ENCODE measurements around the gene TOX3. TPM values are rescaled to one million over a fixed set of nuclear protein-coding genes. Genes with fewer than 3 reads are reported as not detected.

TOX3 gene
- total and polyA plus RNA-seq, 2 donors (not counting 1 experiment from before 2014, with no cell fraction given), result not detected

DNA sequence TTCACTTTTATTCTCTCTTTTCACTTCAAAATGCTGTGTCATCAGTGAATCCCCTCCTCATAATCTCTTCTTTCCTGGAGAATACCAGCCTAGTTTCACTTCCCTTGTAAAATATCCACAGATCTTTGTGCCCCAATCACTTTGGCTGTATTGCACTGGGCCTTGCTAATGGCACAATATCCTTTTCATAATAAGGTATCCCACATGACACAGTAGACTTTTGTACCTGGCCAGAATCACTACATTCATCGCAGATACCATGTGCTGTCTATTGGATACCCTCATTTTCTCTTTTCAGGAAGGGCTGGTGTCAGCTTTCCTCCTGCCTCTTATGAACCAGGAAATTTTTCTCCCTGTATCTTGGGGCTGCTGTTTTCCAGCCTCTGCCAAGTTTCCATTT, 25.7 kb upstream of the TOX3 start:
- H2AFZ ChIP-seq (ENCODE audit: insufficient read depth, low read depth, low read length, poor library complexity, severe bottlenecking), result no peak overlapping the region
- Mint-ChIP-seq H3K4me1 (no peaks in the 10 kb centered on the region), H3K27me3 (no peaks in the 10 kb centered on the region), H3K9me3 (ENCODE audit: insufficient read depth) (no peaks in the 10 kb centered on the region), H3K27ac (no peak overlapping the region), H3K4me3 (no peak overlapping the region)
- no peaks in the 10 kb centered on the region for H3K9me3 ChIP-seq (ENCODE audit: control extremely low read depth in 1 of 3, control insufficient read depth in 2 of 3, insufficient read depth in 1 of 3, low read length in 2 of 3)
- ATAC-seq (ENCODE audit: low read depth) (no peak), DNase-seq (no peak)
- no peaks in the 10 kb centered on the region for H4K20me1 ChIP-seq (ENCODE audit: control insufficient read depth, insufficient read depth, low read length, poor library complexity, severe bottlenecking)
- no peaks in the 10 kb centered on the region for H3K79me2 ChIP-seq (ENCODE audit: control insufficient read depth, insufficient read depth, low read length)
- ChIA-PET POLR2A (no interaction called here), CTCF (no interaction called here)
- no CpG with 5 or more reads among the region's 1 CpG for WGBS (ENCODE audit: insufficient coverage)
- H3K9ac ChIP-seq (ENCODE audit: low read length), result no peak overlapping the region
- intact Hi-C loops (cut with micrococcal nuclease), result no loop called here
- no peak overlapping the region for H3K4me3 ChIP-seq (ENCODE audit: control extremely low read depth in 1 of 5, extremely low read depth in 1 of 5, insufficient read depth in 1 of 5, low read depth in 2 of 5, low read length in 4 of 5)
- H3K36me3 ChIP-seq (replicated peaks in 1 of 2; ENCODE audit: control extremely low read depth in 1 of 2, control insufficient read depth in 1 of 2, extremely low read depth in 1 of 2, insufficient read depth in 2 of 2, low read length in 1 of 2), result no peaks in the 10 kb centered on the region
- no peaks in the 10 kb centered on the region for H3K27me3 ChIP-seq (replicated peaks in 1 of 4; ENCODE audit: control extremely low read depth in 1 of 4, control insufficient read depth in 3 of 4, insufficient read depth in 4 of 4, low read length in 3 of 4)
- no peak overlapping the region for H3K4me2 ChIP-seq (replicated peaks; ENCODE audit: low read depth, low read length, poor library complexity, severe bottlenecking)
- H3K4me1 ChIP-seq (ENCODE audit: control insufficient read depth in 2 of 2, insufficient read depth in 2 of 2, low read length in 2 of 2), result no peaks in the 10 kb centered on the region
- no peak overlapping the region for H3K27ac ChIP-seq (ENCODE audit: low read length in 2 of 2)
- TF ChIP-seq, protein P1, sequence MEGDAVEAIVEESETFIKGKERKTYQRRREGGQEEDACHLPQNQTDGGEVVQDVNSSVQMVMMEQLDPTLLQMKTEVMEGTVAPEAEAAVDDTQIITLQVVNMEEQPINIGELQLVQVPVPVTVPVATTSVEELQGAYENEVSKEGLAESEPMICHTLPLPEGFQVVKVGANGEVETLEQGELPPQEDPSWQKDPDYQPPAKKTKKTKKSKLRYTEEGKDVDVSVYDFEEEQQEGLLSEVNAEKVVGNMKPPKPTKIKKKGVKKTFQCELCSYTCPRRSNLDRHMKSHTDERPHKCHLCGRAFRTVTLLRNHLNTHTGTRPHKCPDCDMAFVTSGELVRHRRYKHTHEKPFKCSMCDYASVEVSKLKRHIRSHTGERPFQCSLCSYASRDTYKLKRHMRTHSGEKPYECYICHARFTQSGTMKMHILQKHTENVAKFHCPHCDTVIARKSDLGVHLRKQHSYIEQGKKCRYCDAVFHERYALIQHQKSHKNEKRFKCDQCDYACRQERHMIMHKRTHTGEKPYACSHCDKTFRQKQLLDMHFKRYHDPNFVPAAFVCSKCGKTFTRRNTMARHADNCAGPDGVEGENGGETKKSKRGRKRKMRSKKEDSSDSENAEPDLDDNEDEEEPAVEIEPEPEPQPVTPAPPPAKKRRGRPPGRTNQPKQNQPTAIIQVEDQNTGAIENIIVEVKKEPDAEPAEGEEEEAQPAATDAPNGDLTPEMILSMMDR (IDR thresholded peaks at IDR 0.05), result no peak
- TF ChIP-seq EZH2 (IDR thresholded peaks at IDR 0.05; ENCODE audit: borderline replicate concordance, insufficient read depth, low read depth, low read length, poor library complexity, severe bottlenecking), result no peak

DNA sequence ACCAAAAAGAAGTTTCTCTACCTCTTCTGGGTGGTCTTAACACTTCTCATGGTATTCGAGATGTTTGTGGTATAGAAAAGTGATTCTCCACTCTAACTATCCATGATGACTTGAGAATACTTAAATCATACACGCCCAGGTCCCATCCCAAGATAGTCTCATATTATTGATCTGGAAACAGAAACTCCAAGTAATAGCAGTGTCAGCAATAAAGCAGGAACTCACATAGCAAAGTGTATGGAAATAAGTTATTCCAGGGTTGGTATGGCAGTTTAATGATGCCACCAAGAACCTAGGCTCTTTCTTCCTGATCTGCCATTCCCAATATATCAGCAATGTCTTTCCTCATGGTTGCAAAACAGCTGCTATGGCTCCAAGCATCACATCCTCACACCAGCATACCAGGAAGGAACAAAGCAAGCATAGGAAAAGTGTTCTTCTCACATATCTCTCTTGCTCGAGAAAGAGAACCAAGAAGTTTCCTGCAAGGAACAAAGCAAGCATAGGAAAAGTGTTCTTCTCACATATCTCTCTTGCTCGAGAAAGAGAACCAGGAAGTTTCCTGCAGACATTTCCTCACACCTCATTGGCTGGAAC, 23.6 kb upstream of the TOX3 start:
- 67% methylated on average over 2 of the region's 4 CpGs for WGBS (ENCODE audit: insufficient coverage)
- CTCF ChIA-PET, result no interaction called here
- intact Hi-C loops (cut with micrococcal nuclease), result no loop called here

More for the DNA sequence above, 23.6 kb upstream of the TOX3 start:
- POLR2A ChIA-PET, result no interaction called here
- no peaks in the 10 kb centered on the region for H3K9me3 ChIP-seq (ENCODE audit: control extremely low read depth in 1 of 3, control insufficient read depth in 2 of 3, insufficient read depth in 1 of 3, low read length in 2 of 3)
- no peaks in the 10 kb centered on the region for H3K36me3 ChIP-seq (replicated peaks in 1 of 2; ENCODE audit: control extremely low read depth in 1 of 2, control insufficient read depth in 1 of 2, extremely low read depth in 1 of 2, insufficient read depth in 2 of 2, low read length in 1 of 2)
- Mint-ChIP-seq H3K4me3 (no peak overlapping the region), H3K27me3 (no peaks in the 10 kb centered on the region), H3K27ac (no peak overlapping the region), H3K9me3 (ENCODE audit: insufficient read depth) (no peaks in the 10 kb centered on the region), H3K4me1 (no peaks in the 10 kb centered on the region)
- H3K9ac ChIP-seq (ENCODE audit: low read length), result no peak overlapping the region
- no peaks in the 10 kb centered on the region for H3K79me2 ChIP-seq (ENCODE audit: control insufficient read depth, insufficient read depth, low read length)
- no peaks in the 10 kb centered on the region for H4K20me1 ChIP-seq (ENCODE audit: control insufficient read depth, insufficient read depth, low read length, poor library complexity, severe bottlenecking)
- no peak overlapping the region for H3K4me2 ChIP-seq (replicated peaks; ENCODE audit: low read depth, low read length, poor library complexity, severe bottlenecking)
- H3K4me1 ChIP-seq (ENCODE audit: control insufficient read depth in 2 of 2, insufficient read depth in 2 of 2, low read length in 2 of 2), result no peaks in the 10 kb centered on the region
- no peak overlapping the region for H3K27ac ChIP-seq (ENCODE audit: low read length in 2 of 2)
- DNase-seq (no peak), ATAC-seq (ENCODE audit: low read depth) (no peak)
- H3K27me3 ChIP-seq (replicated peaks in 1 of 4; ENCODE audit: control extremely low read depth in 1 of 4, control insufficient read depth in 3 of 4, insufficient read depth in 4 of 4, low read length in 3 of 4), result no peaks in the 10 kb centered on the region
- H2AFZ ChIP-seq (ENCODE audit: insufficient read depth, low read depth, low read length, poor library complexity, severe bottlenecking), result no peak overlapping the region
- H3K4me3 ChIP-seq (ENCODE audit: control extremely low read depth in 1 of 5, extremely low read depth in 1 of 5, insufficient read depth in 1 of 5, low read depth in 2 of 5, low read length in 4 of 5), result no peak overlapping the region
- TF ChIP-seq, protein P1 (IDR thresholded peaks at IDR 0.05), result no peak
- no peak for TF ChIP-seq EZH2 (IDR thresholded peaks at IDR 0.05; ENCODE audit: borderline replicate concordance, insufficient read depth, low read depth, low read length, poor library complexity, severe bottlenecking)
